SW480 (cell line): ENCODE measurements around the gene DECR2.
"Not testable (repeated sequence)": the region's sequence is repeated elsewhere in the genome, so short reads cannot be mapped to it uniquely, and the experiment has no call there.

Source experiments
- DNase-seq: peaks from one replicate; pipeline ENCODE4 v3.0.0-alpha.2; 2016; ENCODE audit warnings: low spot score

DECR2 gene

DNA sequence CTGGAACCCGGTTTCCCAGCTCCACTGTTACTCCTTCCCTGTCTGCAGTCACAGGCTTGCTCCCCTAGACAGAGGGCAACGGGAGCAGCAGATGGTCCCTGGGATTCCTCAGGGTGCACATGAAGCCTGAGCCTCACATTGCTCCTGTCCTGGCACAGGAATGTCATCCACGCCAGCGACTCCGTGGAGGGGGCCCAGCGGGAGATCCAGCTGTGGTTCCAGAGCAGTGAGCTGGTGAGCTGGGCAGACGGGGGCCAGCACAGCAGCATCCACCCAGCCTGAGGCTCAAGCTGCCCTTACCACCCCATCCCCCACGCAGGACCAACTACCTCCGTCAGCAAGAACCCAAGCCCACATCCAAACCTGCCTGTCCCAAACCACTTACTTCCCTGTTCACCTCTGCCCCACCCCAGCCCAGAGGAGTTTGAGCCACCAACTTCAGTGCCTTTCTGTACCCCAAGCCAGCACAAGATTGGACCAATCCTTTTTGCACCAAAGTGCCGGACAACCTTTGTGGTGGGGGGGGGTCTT is 1.6 kb upstream of the DECR2 start:
- DNase-seq = no peak

DNA sequence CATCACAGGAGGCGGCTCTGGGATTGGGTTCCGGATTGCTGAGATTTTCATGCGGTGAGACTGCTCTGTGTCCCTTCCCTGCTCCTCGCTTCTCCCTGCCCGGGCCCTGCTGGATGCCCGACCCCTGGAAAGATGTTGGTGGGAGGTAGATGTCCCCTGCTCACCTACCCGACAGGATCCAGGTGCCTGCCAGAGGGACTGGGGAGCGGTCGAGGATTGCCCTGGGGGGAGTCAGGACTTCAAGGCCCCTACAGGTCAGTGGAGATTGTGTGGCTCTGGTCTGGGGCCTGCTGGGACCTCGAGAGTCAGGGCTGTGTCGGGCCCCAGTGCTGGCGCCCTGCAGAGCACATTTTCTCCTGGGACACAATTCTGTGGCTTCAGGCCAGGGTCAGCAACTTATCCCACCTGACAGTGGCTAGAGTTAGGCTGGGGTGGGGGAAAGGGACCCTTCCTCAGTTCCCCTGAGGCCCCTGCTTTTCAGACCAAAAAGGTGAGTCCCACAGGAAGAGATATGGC is 3.3 kb downstream of the DECR2 start:
- no peak for DNase-seq

DNA sequence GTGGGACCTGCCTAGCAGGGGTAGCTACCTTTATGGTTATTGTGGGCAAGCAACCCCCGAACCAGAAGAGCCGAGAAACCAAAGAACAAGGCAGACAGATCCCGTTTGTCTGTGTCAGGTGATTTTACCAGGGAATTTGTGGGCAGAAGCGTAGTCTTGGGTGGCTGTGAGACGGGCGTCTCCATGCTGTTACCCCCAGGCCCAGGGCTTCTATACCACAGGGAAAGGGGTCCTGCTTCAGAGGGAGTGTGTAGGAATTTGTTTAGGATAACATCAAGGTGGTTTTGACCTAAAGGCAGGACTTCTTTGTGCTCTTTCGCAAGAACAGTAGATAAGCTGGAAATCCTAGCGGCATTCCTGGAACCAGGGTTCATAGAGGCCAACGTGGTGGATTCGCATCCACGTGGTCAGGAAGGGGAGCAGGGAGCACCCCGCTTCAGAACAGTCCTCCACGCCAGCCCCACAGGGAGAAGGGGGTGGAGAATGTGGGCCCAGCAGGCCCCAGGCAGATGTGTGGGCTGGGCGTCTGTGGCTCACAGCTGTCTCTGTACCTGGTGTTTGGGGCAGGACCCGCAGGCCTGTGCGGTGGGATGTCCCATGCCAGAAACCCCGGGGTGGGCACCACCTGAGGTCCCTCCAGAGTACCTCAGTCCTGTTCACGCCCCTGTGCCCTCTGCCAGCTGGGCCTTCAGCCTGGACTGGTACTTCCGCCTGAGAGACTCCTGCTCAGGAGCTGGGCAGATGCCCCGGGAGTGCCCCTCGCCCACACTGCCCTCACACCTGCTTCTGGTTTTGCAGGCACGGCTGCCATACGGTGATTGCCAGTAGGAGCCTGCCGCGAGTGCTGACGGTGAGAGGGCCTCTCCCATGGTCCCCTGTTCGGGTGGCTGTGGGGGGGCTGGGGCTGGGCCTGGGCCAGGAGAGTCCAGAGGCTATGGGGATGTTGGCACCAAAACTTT is 4.1 kb downstream of the DECR2 start:
- DNase-seq = no peak

DNA sequence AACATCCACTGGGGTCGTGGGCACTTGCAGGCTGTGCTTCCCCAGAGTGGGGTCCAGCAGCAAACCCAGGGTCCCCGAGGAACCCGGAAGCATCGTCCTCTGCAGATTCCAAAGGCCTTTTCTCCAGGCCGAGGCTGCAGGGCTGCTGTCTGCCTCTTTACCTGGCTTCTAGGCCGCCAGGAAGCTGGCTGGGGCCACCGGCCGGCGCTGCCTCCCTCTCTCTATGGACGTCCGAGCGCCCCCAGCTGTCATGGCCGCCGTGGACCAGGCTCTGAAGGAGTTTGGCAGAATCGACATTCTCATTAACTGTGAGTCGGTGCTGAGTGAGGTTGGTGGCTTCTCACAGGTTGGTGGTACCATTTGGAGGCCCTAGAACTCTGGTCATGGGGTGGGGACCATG is 5.6 kb downstream of the DECR2 start:
- DNase-seq = no peak

DNA sequence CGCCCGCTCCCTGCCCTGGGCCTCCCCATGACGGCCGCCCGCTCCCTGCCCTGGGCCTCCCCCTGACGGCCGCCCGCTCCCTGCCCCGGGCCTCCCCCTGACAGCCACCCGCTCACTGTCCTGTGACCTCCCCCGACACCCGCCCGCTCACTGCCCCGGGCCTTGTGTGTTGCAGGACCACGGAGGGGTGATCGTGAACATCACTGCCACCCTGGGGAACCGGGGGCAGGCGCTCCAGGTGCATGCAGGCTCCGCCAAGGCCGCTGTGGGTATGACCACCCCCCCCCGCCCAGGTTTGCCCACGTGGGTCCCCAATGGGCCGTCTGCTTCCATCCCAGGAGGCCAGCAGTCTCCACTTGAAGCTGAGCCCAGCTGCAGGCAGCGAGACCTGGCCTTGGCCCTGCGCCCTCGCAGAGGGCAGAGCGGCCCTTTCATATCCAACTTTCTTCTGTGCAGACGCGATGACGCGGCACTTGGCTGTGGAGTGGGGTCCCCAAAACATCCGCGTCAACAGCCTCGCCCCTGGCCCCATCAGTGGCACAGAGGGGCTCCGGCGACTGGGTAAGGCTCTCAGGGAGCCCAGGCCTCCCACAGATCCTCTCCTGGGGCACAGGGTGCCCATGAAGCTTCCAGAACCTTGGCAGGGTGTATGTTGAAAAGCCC is 9.0 kb downstream of the DECR2 start:
- no peak for DNase-seq

DNA sequence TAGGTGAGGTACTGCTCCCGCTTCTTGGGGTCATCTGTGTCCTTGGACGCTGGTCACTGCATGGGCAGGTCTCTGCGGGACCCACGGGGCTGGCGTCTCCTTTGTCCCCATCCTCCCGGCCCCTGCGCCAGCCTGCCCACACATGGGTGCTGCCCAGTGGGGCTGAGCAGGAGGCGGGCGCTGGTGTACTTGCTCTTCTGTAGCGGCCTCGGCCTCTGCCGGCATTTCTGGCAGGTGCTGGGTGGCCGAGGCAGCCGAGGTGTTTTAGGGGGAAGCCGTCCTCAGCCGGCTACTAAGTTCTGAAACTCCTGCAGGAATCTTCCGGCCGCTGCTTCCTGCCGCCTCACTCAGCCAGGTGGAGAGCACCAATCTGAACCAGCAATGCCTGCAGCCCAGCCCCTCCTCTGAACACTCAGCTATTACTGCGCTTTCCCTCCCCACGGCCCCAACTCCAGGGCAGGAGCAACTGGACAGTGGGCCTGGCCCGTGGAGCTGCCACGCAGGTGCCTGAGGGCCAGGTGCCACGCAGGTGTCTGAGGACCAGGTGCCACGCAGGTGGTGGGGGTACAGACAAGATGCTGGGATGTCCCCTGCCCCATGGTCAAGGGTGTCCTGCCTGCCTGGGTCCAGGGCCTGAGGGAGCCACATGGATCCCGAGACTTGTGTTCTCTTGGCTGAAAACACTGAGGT is 10.0 kb downstream of the DECR2 start:
- no peak for DNase-seq

DNA sequence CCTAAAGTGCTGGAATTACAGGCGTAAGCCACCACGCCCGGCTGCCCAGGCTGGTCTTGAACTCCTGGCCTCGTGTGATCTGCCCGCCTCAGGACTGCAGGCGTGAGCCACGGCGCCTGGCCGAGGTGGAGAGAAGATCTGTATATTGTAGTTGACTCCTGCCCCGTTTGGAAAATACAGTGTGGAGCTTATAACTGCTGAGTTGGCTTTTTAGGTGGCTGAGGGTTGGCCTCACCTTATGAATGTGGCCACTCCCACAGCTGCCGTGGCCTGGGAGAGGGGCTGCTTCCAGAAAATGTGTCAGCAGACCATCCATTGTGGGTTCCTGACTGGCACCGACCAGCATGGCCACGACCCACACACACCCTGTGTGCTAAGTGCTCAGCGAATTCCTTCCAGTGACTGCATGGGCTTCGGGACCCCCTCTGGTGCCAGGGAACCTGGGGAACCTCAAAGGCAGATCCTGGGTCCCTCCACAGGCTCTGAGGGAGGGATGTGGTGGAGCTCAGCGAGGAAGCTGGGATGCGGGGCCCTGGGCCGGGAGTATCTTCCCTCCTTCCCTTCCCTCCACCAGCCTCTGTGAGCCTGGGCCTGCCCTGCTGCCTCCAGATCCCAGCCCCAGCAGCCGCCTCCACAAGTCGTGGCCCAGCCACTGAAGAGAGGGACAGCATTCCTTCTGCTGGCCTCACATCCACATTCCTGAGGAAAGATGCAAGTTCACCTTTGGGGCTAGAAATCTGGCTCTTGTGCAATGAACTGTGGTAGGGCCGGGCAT is 12.9 kb downstream of the DECR2 start:
- DNase-seq = no peak

DNA sequence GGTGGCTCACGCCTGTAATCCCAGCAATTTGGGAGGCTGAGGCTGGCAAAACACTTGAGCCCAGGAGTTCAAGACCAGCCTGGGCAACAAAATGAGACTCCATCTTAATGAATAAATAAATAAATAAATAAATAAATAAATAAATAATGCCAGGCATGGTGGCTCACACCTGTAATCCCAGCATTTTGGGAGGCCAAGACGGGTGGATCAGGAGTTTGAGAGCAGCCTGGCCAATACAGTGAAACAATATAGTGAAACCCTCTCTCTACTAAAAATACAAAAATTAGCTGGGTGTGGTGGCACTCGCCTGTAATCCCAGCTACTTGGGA is 13.4 kb downstream of the DECR2 start:
- DNase-seq = not testable (repeated sequence)

DNA sequence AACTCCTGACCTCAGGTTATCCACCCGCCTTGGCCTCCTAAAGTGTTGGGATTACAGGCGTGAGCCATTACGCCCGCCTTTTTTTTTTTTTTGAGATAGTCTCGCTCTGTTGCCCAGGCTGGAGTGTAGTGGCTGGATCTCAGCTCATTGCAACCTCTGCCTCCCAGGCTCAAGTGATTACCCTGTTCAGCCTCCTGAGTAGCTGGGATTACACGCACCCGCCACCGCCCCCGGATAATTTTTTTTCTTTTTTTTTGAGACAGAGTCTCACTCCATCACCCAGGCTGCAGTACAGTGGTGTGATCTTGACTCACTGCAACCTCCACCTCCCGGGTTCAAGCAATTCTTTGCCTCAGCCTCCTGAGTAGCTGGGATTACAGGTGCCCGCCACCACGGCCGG is 20.5 kb downstream of the DECR2 start:
- not testable (repeated sequence) for DNase-seq

DNA sequence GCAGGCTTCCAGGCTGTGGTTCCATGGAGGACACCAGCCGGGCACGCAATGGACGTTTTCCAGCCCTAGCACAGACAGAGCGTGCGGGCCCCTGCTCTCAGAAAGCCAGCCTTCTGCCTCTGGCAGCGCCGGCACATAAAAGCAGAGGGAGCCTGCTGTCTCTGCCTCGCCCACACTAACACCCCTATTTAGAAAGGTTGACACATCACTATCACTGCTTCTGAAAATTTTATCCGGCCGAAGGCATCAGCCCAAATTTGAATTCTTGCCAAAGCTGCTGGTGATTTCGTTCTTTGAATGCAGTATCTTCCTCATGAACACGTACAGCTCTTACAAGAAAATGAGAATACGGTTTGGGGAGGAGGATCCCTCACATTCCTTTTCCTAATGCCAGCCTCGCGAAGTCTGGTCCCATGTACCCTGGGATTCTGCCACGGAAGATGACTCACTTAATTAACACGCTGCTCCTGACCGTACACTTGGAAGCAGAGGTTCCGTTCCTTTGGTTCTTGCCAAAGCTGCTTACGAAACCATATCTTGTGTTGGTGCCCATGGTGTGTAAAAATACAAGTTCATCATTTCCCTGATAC is 22.4 kb downstream of the DECR2 start:
- DNase-seq = peak; percentile 86

DNA sequence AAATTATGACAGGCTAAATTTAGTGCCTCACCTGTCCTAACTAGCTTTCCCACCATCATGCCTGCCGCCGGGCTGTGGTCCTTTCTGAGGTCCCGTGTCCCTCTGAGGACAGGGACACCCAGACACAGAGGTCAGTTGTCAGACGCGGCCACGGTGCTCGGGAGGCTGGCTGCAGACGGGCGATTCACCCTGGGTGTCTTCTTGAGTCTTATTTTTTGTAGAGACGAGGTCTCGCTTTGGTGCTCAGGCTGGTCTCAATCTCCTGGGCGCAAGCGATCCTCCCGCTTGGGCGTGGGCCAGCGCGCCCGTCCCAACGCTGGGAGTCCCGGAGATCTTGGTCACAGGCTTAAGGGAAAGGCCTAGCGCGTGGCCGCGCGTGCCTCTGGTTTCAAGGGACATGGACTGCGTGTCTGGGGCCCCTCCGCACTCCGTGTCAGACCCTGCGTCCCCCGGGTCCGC is 23.0 kb downstream of the DECR2 start:
- DNase-seq = peak; percentile 43

DNA sequence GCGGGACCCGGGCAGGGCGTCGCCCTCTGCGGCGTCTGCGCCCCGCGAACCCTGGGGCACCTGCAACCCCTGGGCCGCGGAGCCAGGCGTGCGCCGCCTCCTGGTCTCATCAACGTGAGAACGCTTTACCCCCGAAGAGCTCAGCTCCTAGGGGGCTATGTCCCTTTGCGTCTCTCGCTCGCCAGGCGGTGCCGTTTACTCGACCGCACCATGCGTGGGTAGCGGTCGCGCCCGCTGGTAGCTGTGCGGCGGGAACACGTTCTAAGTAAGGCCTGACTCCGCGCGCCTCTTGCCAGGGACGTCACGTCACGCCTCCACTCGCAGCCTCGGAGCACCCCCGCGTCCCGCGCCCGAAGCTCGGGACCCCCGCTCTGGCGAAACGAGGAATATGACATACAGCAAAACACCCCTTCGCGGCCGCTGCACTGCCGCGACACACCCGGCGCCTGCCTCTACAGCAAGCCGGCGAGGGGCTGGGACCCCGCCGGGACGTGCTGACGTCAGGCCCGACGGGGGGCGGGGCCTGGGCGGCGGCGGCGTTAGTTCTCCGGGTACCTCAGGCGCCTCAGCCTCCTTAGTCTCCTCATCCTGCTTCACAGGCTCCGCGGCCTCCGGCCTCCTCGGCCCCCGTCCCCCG is 23.5 kb downstream of the DECR2 start, which contains the start of gene RAB11FIP3:
Gene RAB11FIP3 (plus strand): TSS at position 568 of the 637 bp plus-strand sequence. CDS start 358 bp downstream, outside the sequence.
- peak; percentile 81 for DNase-seq

DNA sequence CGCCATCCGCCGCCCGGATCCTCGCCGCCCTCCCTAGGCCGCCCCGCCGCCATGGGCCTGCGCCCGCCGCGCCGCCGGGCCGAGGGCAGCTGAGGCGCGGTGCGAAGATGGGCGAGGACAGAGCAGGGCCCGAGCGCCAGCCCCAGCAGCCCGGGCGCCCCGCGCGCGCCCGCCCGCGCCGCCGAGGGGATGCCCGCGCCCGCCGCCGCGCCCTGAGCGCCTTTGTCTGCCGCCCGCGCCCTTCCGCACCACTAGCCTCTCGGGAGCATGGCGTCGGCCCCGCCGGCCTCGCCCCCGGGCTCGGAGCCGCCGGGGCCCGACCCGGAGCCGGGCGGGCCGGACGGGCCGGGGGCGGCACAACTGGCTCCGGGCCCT is 24.0 kb downstream of the DECR2 start:
- DNase-seq = peak; percentile 32

DNA sequence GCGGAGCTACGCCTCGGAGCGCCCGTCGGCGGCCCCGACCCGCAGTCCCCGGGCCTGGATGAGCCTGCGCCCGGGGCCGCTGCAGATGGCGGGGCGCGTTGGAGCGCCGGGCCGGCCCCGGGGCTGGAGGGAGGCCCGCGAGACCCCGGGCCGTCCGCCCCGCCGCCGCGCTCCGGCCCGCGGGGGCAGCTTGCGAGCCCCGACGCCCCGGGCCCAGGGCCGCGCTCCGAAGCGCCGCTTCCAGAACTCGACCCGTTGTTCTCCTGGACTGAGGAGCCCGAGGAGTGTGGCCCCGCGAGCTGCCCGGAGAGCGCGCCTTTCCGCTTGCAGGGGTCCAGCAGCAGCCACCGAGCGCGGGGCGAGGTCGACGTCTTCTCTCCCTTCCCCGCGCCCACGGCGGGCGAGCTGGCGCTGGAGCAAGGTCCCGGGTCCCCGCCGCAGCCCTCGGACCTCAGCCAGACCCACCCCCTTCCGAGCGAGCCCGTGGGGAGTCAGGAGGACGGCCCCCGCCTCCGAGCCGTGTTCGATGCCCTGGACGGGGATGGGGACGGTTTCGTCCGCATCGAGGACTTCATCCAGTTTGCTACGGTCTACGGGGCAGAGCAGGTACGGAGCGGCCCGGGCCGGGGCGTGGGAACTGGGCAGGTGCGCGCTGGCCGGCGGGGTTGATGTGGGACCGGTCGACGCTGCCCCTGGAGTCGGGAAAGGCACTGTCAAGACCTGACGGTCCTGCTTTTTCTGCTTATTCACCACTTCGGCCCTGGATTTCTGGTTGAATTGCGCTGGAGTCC is 24.6 kb downstream of the DECR2 start:
- peak; percentile 7 for DNase-seq

DNA sequence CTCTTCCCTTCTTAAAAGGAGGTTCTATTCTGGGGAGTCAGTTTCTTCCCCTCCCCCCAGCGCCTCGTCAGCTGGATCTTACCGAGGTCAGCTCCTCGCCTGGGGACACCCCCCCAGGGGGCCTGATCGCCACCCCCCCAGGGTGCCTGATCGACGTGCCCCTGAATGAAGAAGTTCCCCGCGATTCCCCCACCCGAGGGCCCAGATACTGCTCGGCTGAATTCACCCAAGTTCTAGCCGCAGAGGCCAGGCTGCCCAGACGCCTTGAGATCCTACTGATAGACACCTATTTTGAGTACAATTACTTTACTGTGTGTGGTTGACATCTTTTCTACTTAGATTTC is 25.2 kb downstream of the DECR2 start:
- DNase-seq = no peak

DNA sequence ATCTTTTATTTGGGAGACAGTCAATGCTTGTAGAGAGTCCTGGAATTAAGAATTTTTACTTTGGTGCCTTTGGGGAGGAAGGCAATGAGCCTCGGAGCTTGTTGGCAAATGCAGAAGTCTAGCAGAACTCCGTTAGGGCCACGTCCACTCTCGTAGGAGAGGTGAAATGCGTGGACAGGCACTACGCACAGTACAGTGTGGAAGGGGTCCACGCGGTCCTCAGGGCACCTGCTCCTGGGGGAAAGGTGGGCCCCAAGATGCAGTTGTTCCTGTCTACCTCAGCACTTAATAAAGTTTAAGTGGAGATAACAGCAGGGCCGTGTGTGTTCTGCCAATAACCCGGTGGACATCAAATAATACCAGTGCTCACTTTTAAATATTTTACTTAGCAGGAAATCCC is 25.6 kb downstream of the DECR2 start:
- DNase-seq = no peak

DNA sequence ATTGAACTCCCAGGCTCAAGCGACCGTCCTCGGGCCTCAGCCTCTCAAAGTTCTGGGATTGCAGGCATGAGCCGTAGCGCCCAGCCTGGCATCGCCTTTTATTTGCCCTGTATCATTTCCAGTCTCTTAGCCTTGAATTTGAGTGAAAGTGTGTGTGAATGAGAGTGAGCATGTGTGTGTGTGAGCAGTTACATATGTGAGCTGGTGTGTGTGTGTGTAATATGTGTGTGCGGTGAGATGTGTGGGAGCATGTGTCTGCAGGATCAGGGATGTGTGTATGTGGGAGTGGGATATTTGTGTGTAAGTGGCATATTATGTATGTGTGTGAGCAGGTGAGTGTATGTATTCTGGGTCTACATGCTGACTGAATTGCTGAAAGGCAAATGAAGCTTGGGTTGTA is 29.2 kb downstream of the DECR2 start:
- DNase-seq = no peak

DNA sequence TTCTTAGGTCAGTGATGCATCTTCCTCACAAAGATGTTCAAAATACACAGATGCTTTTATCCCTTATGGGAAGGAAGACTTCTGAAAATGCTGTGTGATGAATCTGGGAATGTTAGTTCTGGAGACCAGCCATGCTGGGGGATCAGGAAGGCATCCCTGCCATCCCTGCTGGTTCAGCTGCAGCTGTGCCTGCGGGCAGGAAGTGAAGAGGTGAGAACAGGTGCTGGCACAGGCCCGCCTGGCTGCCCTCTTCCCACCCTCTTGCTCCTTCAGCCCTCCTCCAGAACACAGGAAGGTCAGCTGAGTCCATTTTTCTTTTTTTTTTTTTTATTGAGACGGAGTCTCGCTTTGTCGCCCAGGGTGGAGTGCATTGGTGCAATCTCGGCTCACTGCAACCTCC is 38.9 kb downstream of the DECR2 start:
- DNase-seq = no peak

DNA sequence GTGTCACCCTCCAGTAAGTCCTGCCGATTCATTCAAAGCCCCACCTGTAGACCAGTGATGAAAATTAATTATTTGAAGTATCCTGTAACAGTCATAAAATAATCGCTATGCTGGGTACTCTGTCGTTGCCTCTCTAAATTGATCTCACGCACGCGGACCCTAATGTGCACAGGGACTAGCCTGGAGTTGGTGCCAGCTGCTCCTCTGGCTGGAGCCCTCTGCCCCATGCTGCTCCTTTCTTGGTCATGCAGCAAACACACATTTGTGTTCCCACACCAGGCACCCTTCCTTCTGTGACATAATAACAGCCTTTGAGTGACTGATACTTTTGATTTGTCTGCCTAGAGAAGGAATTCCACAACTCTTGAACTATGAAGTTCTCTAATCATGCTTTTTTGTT is 39.8 kb downstream of the DECR2 start:
- DNase-seq = no peak

DNA sequence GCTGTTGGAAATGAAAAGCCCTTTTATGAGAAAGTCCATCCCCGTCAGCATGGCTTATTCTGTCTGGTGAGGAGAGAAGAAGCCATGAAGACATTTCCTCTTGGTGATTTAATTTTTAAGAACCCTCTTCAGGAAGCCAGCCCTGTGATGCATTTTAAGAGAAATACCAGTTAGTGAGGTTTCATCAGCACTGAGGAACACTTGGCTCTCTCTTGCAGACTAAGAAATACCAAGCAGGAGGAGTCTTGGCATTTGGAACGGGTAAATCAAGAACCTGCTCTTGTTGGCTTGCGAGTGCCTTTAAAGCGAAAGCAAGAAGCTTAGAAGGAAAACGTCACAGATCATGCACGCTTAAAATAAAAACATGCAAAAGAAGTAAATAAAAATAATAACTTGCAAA is 41.3 kb downstream of the DECR2 start:
- no peak for DNase-seq
